ENCODE results near the gene VSTM4.
A peak's percentile ranks its signal among the peaks of the same experiment; 100 is the strongest.

The VSTM4 gene

GRCh38 chr10:49160814-49161213, 45.5 kb upstream of the VSTM4 start:
- Histone ChIP-seq H3K36me3 (ENCODE audit: insufficient read depth, low read length) (no peaks in the 10 kb centered on the region), H3K4me1 (ENCODE audit: insufficient read depth, low read length) (peaks cover 20% of the 10 kb centered on the region), H2AFZ (ENCODE audit: low read depth, low read length) (no peak overlapping the region), H3K27me3 (ENCODE audit: insufficient read depth, low read length, poor library complexity) (no peaks in the 10 kb centered on the region), H3K4me3 (ENCODE audit: low read depth in 1 of 2, low read length in 2 of 2) (no peak overlapping the region), H3K9me3 (ENCODE audit: insufficient read depth, low read length, severe bottlenecking) (no peaks in the 10 kb centered on the region), H3K79me2 (ENCODE audit: insufficient read depth, low read length) (no peaks in the 10 kb centered on the region), H4K20me1 (ENCODE audit: insufficient read depth, low read length) (no peaks in the 10 kb centered on the region), H3K9ac (ENCODE audit: low read depth, low read length) (no peak overlapping the region), H3K27ac (ENCODE audit: low read length) (no peak overlapping the region), H3K4me2 (ENCODE audit: insufficient read depth, low read length) (no peak overlapping the region)
- DNase-seq = no peak
- TF ChIP-seq EZH2 (IDR thresholded peaks at IDR 0.05; ENCODE audit: borderline replicate concordance, low read depth, low read length, severe bottlenecking) = no peak
- no peak for TF ChIP-seq CTCF (IDR thresholded peaks at IDR 0.05; ENCODE audit: borderline replicate concordance, extremely low read depth, low read length, poor library complexity, severe bottlenecking)
- ATAC-seq (ENCODE audit: insufficient read depth, low read depth) = no peak

- Histone ChIP-seq H3K27ac (ENCODE audit: low read length) (no peak overlapping the region), H3K4me3 (ENCODE audit: low read depth in 1 of 2, low read length in 2 of 2) (no peak overlapping the region), H3K79me2 (ENCODE audit: insufficient read depth, low read length) (no peaks in the 10 kb centered on the region), H3K4me1 (ENCODE audit: insufficient read depth, low read length) (peaks cover 20% of the 10 kb centered on the region), H2AFZ (ENCODE audit: low read depth, low read length) (no peak overlapping the region), H3K27me3 (ENCODE audit: insufficient read depth, low read length, poor library complexity) (no peaks in the 10 kb centered on the region), H4K20me1 (ENCODE audit: insufficient read depth, low read length) (no peaks in the 10 kb centered on the region), H3K4me2 (ENCODE audit: insufficient read depth, low read length) (no peak overlapping the region), H3K9me3 (ENCODE audit: insufficient read depth, low read length, severe bottlenecking) (no peaks in the 10 kb centered on the region), H3K9ac (ENCODE audit: low read depth, low read length) (no peak overlapping the region), H3K36me3 (ENCODE audit: insufficient read depth, low read length) (no peaks in the 10 kb centered on the region)
- DNase-seq (no peak), ATAC-seq (ENCODE audit: insufficient read depth, low read depth) (no peak)
- TF ChIP-seq EZH2 (IDR thresholded peaks at IDR 0.05; ENCODE audit: borderline replicate concordance, low read depth, low read length, severe bottlenecking) (no peak), CTCF (IDR thresholded peaks at IDR 0.05; ENCODE audit: borderline replicate concordance, extremely low read depth, low read length, poor library complexity, severe bottlenecking) (no peak)
Measured at GRCh38 chr10:49160110-49160509, 44.8 kb upstream of the VSTM4 start.

GRCh38 chr10:49158915-49159314, 43.6 kb upstream of the VSTM4 start:
- no peak overlapping the region for H3K9ac ChIP-seq (ENCODE audit: low read depth, low read length)
- 0 out of 2 replicates have a peak overlapping the region, but pooled peaks have one; percentile 12 for H3K4me2 ChIP-seq (ENCODE audit: insufficient read depth, low read length)
- DNase-seq (no peak), ATAC-seq (ENCODE audit: insufficient read depth, low read depth) (no peak)
- H3K79me2 ChIP-seq (ENCODE audit: insufficient read depth, low read length) = no peaks in the 10 kb centered on the region
- no peak overlapping the region for H2AFZ ChIP-seq (ENCODE audit: low read depth, low read length)
- no peak overlapping the region for H3K4me3 ChIP-seq (ENCODE audit: low read depth in 1 of 2, low read length in 2 of 2)
- H3K27ac ChIP-seq (ENCODE audit: low read length) = no peak overlapping the region
- no peaks in the 10 kb centered on the region for H3K9me3 ChIP-seq (ENCODE audit: insufficient read depth, low read length, severe bottlenecking)
- H3K4me1 ChIP-seq (ENCODE audit: insufficient read depth, low read length) = peaks cover 20% of the 10 kb centered on the region
- H3K36me3 ChIP-seq (ENCODE audit: insufficient read depth, low read length) = no peaks in the 10 kb centered on the region
- no peaks in the 10 kb centered on the region for H4K20me1 ChIP-seq (ENCODE audit: insufficient read depth, low read length)
- TF ChIP-seq EZH2 (IDR thresholded peaks at IDR 0.05; ENCODE audit: borderline replicate concordance, low read depth, low read length, severe bottlenecking) = no peak
- TF ChIP-seq CTCF (IDR thresholded peaks at IDR 0.05; ENCODE audit: borderline replicate concordance, extremely low read depth, low read length, poor library complexity, severe bottlenecking) = no peak
- no peaks in the 10 kb centered on the region for H3K27me3 ChIP-seq (ENCODE audit: insufficient read depth, low read length, poor library complexity)

- H3K27ac ChIP-seq (ENCODE audit: low read length) = no peak overlapping the region
- no peak overlapping the region for H2AFZ ChIP-seq (ENCODE audit: low read depth, low read length)
- peak; percentile 27 for DNase-seq
- H3K4me3 ChIP-seq (ENCODE audit: low read depth in 1 of 2, low read length in 2 of 2) = no peak overlapping the region
- H3K9ac ChIP-seq (ENCODE audit: low read depth, low read length) = no peak overlapping the region
- no peaks in the 10 kb centered on the region for H3K27me3 ChIP-seq (ENCODE audit: insufficient read depth, low read length, poor library complexity)
- no peaks in the 10 kb centered on the region for H3K79me2 ChIP-seq (ENCODE audit: insufficient read depth, low read length)
- 0 out of 2 replicates have a peak overlapping the region, but pooled peaks have one; percentile 12 for H3K4me2 ChIP-seq (ENCODE audit: insufficient read depth, low read length)
- H4K20me1 ChIP-seq (ENCODE audit: insufficient read depth, low read length) = no peaks in the 10 kb centered on the region
- no peaks in the 10 kb centered on the region for H3K36me3 ChIP-seq (ENCODE audit: insufficient read depth, low read length)
- ATAC-seq (ENCODE audit: insufficient read depth, low read depth) = peak; percentile 92
- peaks cover 20% of the 10 kb centered on the region for H3K4me1 ChIP-seq (ENCODE audit: insufficient read depth, low read length)
- H3K9me3 ChIP-seq (ENCODE audit: insufficient read depth, low read length, severe bottlenecking) = no peaks in the 10 kb centered on the region
- TF ChIP-seq EZH2 (IDR thresholded peaks at IDR 0.05; ENCODE audit: borderline replicate concordance, low read depth, low read length, severe bottlenecking) = no peak
- no peak for TF ChIP-seq CTCF (IDR thresholded peaks at IDR 0.05; ENCODE audit: borderline replicate concordance, extremely low read depth, low read length, poor library complexity, severe bottlenecking)
Measured at GRCh38 chr10:49158404-49158803, 43.1 kb upstream of the VSTM4 start.

All from DND-41 (cell line).